ENCODE results near the gene SDF4.

- TF ChIP-seq NR2F2 (IDR thresholded peaks at IDR 0.05; ENCODE audit: borderline replicate concordance, low read depth) (no peak), ZFP37 (CRISPR knock-in tag; IDR thresholded peaks at IDR 0.05; ENCODE audit: borderline replicate concordance) (no peak), MXD4 (CRISPR knock-in tag; IDR thresholded peaks at IDR 0.05) (no peak), FOXP1 (IDR thresholded peaks at IDR 0.05) (no peak), FOXP1 (CRISPR knock-in tag; IDR thresholded peaks at IDR 0.05) (no peak), FOSL1 (CRISPR knock-in tag; IDR thresholded peaks at IDR 0.05; ENCODE audit: borderline replicate concordance) (no peak), HMG20B (CRISPR knock-in tag; conservative IDR thresholded peaks at IDR 0.05) (no peak), KAT8 (CRISPR knock-in tag; IDR thresholded peaks at IDR 0.05) (no peak), POLR2A (IDR thresholded peaks at IDR 0.05; ENCODE audit: insufficient read depth in 1 of 2, low read depth in 2 of 2, low read length in 2 of 2) (no peak), ZNF451 (CRISPR knock-in tag; IDR thresholded peaks at IDR 0.05) (no peak), ISL2 (CRISPR knock-in tag; IDR thresholded peaks at IDR 0.05) (no peak), EZH2 (conservative IDR thresholded peaks at IDR 0.05; ENCODE audit: low read depth, low read length) (no peak), HOXA9 (CRISPR knock-in tag; IDR thresholded peaks at IDR 0.05; ENCODE audit: borderline replicate concordance) (no peak), GABPA (IDR thresholded peaks at IDR 0.05; ENCODE audit: low read depth, low read length) (no peak), GABPA (CRISPR knock-in tag; IDR thresholded peaks at IDR 0.05; ENCODE audit: low read depth) (no peak)
- TF ChIP-seq, protein P1, sequence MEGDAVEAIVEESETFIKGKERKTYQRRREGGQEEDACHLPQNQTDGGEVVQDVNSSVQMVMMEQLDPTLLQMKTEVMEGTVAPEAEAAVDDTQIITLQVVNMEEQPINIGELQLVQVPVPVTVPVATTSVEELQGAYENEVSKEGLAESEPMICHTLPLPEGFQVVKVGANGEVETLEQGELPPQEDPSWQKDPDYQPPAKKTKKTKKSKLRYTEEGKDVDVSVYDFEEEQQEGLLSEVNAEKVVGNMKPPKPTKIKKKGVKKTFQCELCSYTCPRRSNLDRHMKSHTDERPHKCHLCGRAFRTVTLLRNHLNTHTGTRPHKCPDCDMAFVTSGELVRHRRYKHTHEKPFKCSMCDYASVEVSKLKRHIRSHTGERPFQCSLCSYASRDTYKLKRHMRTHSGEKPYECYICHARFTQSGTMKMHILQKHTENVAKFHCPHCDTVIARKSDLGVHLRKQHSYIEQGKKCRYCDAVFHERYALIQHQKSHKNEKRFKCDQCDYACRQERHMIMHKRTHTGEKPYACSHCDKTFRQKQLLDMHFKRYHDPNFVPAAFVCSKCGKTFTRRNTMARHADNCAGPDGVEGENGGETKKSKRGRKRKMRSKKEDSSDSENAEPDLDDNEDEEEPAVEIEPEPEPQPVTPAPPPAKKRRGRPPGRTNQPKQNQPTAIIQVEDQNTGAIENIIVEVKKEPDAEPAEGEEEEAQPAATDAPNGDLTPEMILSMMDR (CRISPR knock-in tag; IDR thresholded peaks at IDR 0.05) = no peak
Observed at GRCh38 chr1:1221887-1222574, 9.8 kb downstream of the SDF4 start.
